GM19025 (cell line): Measurements from ENCODE around the gene PPL.

Source experiments
- ATAC-seq: cut with Tn5 transposase; IDR thresholded peaks from one replicate; pipeline ENCODE4 v1.9.1; 2021; ENCODE audit warnings: mild to moderate bottlenecking, low read depth, moderate library complexity; ENCODE audit not compliant: unreplicated experiment

PPL gene

GRCh38 chr16:4869147-4869805, 67.7 kb downstream of the PPL start:
- ATAC-seq: no peak

GRCh38 chr16:4868535-4868934, 68.4 kb downstream of the PPL start:
- no peak for ATAC-seq

GRCh38 chr16:4868026-4868425, 68.9 kb downstream of the PPL start:
- ATAC-seq: peak; percentile 74

GRCh38 chr16:4866586-4866985, 70.4 kb downstream of the PPL start:
- no peak for ATAC-seq

GRCh38 chr16:4865231-4865860, 71.6 kb downstream of the PPL start:
- no peak for ATAC-seq

- no peak for ATAC-seq
These were observed 72.2 kb downstream of the PPL start for GRCh38 chr16:4864728-4865127.

- ATAC-seq: no peak
These were observed 74.3 kb downstream of the PPL start for GRCh38 chr16:4862639-4863038.

GRCh38 chr16:4860727-4861342, 76.1 kb downstream of the PPL start:
- ATAC-seq: no peak

- no peak for ATAC-seq
These were observed 77.1 kb downstream of the PPL start for GRCh38 chr16:4859900-4860255.

GRCh38 chr16:4859190-4859899, 77.6 kb downstream of the PPL start:
- no peak for ATAC-seq

GRCh38 chr16:4855804-4856203, 81.1 kb downstream of the PPL start:
- ATAC-seq: no peak

- ATAC-seq: no peak
These were observed 81.6 kb downstream of the PPL start for GRCh38 chr16:4855371-4855770.

- no peak for ATAC-seq
These were observed 84.6 kb downstream of the PPL start for GRCh38 chr16:4852221-4852872.

- ATAC-seq: no peak
These were observed 86.7 kb downstream of the PPL start for GRCh38 chr16:4850211-4850610.

- peak; percentile 19 for ATAC-seq
These were observed 89.0 kb downstream of the PPL start for GRCh38 chr16:4847774-4848587.

- ATAC-seq: peak; percentile 88
These were observed 89.8 kb downstream of the PPL start, which contains the start of the genes GLYR1 and UBN1 for GRCh38 chr16:4846901-4847773. TSS of gene GLYR1 (minus strand) at chr16:4847288. CDS start at chr16:4847265, 23 bp downstream. TSS of gene UBN1 (plus strand) at chr16:4847481. CDS start at chr16:4852918, 5,437 bp downstream.

GRCh38 chr16:4846503-4846900, 90.4 kb downstream of the PPL start:
- ATAC-seq: peak; percentile 7

- ATAC-seq: no peak
These were observed 96.0 kb downstream of the PPL start for GRCh38 chr16:4840984-4841383.

GRCh38 chr16:4839942-4840341, 97.0 kb downstream of the PPL start:
- no peak for ATAC-seq
